NCI-H2196 (cell line): Measurements from ENCODE around the gene COX7B.
"Not testable (repeated sequence)": the region's sequence is repeated elsewhere in the genome, so short reads cannot be mapped to it uniquely, and the experiment has no call there.

ENCODE experiments used
- DNase-seq: peaks from one replicate; lab custom pipeline; 2025; ENCODE audit not compliant: unreplicated experiment; lab: John Stamatoyannopoulos, UW

COX7B gene, protein sequence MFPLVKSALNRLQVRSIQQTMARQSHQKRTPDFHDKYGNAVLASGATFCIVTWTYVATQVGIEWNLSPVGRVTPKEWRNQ

DNA sequence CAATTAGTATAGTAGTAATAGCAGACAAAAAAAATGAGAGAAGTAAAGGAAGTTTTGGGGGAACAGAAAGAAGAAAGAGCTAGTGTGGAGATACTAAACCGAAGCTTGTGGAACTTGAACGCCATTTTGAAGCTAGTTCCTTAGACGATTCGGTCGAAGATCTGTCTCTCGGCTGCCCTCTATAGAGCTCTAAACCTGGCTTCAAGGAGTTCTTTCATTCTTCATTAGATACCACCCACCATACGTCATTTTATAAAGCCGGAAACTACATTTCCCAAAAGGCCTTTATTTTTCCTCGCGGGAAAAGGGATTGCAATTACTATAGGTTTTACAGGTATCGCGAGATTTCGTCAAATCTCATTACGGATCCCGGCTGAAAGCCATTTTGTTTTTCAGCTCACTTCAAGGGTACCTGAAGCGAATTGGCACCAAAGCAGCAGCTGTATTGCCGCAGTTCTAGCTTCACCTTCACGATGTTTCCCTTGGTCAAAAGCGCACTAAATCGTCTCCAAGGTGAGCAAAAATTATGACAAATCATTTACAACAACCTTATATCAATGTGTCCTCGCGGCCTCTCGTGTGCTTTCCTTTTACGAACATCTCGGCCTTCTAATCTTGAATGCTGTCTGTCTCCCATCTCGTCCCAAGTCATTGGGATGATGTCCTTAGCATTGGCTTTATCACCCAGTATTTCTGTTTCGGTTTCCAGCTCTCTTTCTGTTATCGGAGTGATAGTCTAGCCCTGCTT is at the start of gene COX7B:
TSS of gene COX7B (plus strand) at position 388 of the 748 bp plus-strand sequence. CDS start at position 474, 86 bp downstream.
- DNase-seq = peak; percentile 90

DNA sequence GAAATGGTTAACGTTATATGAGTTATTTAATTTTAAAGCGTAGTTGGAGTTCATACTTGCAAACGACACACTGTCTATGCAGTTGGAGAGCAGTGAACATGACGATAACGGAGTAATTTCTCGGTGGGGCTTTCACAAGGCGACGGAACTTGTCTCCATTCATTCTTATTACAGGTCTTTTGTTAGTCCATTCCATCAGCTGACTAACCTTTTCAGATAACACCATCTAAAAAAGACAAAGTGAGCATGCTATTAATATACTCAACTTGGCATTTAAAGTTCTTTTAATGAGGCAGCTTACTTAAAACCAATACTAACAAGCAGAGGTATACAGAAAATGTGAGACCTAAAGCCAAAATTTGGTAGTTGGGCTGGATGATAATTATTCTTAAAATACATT is 23.9 kb upstream of the COX7B start:
- DNase-seq = no peak

DNA sequence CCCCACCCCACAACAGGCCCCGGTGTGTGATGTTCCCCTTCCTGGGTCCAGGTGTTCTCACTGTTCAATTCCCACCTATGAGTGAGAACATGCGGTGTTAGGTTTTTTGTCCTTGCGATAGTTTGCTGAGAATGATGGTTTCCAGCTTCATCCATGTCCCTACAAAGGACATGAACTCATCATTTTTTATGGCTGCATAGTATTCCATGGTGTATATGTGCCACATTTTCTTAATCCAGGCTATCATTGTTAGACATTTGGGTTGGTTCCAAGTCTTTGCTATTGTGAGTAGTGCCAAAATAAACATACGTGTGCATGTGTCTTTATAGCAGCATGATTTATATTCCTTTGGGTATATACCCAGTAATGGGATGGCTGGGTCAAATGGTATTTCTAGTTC is 17.9 kb upstream of the COX7B start:
- not testable (repeated sequence) for DNase-seq

DNA sequence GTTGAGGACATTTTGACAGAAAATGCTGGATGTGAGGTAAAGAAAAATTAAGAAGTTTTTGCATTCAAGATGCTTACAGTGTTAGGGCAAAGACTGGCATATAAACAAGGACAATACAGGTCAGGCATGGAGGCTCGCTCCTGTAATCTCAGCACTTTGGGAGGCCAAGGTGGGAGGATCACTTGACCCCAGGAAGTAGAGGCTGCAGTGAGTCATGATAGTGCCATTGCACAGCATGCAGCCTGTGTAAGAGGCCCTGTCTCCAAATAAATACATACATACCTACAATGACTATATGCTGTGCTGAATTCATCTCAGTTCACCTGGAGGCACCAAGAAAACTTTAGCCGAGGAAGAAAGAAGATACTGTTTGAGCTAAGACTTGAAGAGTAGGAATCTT is 6.4 kb upstream of the COX7B start:
- no peak for DNase-seq

DNA sequence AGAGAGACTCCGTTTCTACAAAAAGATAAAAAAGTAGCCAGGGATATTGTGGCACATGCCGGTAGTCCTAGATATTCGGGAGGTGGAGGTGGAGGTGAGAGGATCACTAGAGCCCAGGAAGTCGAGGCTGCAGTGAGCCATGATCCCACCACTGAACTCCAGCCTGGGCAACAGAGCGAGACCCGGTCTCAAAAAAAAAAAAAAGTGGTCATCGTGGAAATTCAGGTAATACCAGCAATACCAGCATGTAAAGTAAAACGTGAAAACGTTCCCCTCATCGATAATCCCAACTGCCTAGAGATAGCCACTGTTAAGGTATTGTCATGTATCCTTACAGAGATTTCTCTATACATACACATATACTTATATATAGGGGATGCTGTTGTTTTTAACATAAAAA is 5.6 kb upstream of the COX7B start:
- no peak for DNase-seq

DNA sequence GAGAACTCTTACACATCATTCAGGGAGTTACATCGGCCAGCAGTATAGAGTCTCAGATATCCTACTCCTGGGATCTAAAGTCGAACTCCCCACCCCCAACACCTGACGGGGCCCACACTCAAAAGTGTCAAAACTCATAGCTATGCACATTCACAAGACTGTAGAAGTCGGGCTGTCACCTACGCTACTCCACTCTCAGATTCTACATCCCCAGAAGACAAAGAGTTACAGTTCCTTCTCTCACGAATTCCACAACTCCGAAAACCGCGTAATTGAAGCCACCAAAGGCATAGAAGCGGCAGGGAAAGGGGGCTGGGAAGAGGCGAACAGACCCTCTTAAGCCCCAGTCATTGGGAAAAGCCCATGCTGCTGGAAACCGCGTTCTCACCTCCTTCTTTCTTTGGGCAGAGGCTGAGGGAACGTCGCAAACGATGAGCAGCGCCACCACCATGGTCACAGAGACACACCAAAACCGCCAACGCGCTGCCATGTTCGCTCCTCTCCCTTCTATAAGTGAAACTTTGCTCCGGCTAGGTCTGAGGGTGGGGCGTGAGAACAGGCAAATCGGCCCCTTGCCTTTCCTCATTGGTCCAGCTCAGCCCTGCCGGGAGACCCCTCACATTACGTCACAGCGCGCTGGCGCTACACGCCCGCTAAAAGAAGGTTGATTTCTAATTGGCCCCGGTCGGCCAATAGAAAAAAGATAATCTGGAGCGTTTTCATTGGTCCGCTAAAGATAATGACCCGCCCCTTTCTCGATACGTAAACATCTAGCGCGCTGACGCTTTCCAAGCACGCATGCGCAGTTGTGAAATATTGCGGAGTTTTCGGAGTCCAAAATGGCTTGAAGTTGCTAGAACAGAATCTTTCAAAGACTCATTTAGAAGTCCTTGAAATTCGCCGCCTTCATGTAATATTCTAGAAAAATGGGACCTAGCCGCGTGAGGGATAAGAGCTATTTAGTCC is 4.1 kb upstream of the COX7B start, which contains the start of gene MAGT1:
TSS of gene MAGT1 (minus strand) at position 515 of the 966 bp plus-strand sequence. CDS start at position 490, 25 bp downstream.
- DNase-seq = peak; percentile 91

DNA sequence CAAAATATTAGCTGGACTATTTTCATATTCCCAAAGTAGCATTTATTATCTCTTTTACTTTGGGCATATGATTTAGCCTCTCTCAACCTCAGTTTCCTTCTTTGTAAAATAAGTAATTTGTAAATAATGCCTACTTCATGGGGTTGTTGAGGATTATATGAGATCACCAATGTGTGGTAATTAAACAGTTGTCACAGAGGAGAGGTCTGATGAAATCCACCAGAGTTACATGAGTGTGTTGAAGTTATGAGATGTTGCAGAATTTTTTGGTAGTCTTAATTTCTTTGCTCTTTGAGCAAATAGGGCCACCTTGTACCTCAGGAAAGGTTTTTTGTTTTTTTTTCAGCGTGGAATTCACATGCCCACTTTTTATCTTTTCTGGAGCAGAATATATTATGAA is 1.4 kb downstream of the COX7B start:
- DNase-seq = no peak

DNA sequence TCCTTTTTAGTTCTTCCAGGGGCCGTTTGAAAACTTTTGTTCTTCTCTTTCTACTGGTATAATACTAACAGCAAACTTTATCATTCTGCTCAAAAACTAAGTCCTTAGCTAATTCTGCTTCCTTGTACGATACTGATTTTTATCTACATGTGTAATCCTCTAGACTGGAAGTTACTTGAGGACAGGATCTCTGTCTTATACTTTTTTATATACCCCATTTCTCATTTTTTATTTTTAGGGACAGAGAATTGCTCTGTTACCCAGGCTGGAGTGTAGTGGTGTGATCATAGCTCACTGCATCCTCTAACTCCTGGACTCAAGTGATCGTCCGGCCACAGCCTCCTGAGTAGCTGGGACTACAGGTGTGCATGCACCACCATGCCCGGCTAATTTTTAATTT is 2.2 kb downstream of the COX7B start:
- no peak for DNase-seq

DNA sequence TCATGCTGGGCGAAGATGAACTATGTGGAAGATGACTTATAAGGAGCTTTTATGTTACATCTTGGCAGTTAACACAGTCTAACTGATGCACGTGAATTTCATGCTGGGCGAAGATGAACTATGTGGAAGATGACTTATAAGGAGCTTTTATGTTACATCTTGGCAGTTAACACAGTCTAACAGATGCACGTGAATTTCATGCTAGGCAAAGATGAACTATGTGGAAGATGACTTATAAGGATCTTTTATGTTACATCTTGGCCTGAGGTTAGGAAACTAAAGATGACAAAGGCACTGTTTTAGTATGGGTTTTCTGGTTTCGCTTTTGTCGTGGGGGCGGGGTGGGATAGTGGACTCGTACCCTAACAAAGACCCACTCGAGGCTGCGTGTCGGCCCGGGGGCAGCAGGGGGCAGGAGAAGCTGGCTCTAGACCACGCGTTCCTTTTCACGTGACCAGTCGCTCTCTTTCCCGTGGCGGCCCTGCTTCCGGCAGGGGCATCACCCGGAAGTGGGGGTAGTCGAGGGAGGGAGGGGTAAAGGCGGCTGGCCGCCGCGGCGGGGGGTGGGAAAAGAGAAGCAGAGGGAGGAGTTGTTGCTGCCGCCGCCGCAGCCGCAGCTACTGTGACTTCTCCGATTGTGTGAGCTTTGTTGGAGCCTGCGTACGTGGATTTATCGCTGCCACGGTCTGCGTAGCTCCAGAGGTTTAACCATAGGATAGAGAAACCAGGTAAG is 11.0 kb downstream of the COX7B start, which contains the start of gene ATP7A:
TSS of gene ATP7A (plus strand) at position 586 of the 733 bp plus-strand sequence. CDS start 60,949 bp downstream, outside the sequence.
- DNase-seq = peak; percentile 81

DNA sequence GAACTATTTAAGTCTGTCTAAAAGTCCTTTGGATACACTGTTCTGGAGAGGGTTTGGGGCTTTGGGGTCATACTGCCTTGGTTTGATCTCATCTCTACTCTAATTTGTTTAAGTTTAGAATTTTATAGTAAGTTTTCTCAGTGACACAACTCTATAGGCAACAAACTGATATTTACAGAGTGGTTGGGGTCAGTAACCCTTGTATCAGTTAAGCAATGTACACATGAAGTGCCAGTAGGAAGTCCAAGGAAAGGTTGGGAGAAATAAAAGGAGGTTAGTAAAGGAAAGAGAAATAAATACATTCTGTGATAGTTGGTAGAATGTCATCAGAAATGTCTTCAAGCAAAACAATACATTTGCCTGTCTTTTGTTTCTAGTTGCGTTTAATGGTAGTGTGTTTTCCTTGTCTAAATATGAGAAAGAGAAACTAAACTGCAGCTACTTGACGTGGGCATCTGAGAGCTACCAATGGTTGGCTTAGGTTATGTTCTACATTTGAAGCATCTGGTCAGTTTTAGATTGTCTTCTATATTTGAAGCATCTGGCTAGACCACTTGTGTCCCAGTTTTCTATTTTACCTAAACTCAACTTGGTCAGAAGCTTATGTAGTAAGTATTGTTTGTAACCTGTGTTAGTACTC is 18.1 kb downstream of the COX7B start:
- no peak for DNase-seq

DNA sequence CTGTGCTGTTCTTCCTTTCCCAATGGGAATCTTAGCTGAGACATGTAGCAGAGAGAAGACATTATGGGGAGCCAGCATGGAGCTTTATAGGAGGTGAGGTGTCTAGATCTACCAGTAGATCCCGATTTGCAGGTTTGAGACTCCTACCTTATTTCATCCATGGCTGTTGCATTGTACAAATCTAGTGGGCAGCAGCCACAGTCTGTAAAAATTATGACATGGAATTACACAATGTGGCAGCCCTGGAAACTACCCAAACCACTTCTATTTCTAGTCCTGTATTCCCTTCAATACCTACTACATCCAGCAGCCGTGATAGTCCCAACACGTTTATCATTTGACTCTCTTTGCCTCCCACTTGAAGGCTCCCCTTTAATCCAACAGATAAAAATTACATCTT is 19.3 kb downstream of the COX7B start:
- no peak for DNase-seq

DNA sequence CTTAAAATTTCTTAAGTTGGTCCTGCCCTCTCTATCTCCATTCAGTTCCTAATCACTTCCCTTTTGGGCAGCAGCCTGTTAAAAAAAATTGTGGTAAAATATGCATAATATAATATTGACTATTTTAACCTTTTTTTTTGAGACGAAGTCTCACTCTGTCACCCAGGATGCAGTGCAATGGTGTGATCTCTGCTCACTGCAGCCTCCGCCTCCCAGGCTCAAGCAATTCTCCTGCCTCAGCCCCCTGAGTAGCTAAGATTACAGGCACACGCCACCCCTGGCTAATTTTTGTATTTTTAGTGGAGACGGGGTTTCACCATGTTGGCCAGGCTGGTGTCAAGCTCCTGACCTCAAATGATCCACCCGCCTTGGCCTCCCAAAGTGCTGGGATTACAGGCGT is 20.1 kb downstream of the COX7B start:
- DNase-seq = not testable (repeated sequence)

DNA sequence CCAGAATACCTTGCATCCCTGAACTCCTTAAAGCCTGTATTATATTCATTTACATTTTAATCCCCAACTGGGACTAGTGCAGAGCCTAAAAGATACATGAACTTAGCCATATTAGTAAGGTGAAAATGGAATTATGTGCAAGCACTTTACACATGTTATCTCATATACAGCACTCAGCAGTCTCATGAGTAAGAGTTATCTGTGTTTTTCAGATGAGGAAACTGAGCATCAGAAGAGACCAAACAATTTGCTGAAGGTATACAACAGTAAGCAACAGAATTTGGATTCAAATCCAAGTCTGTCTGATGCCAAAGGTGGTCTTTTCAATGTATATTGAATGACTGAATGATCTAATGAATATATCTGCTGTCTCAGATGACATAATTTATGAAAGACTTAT is 23.5 kb downstream of the COX7B start:
- no peak for DNase-seq

DNA sequence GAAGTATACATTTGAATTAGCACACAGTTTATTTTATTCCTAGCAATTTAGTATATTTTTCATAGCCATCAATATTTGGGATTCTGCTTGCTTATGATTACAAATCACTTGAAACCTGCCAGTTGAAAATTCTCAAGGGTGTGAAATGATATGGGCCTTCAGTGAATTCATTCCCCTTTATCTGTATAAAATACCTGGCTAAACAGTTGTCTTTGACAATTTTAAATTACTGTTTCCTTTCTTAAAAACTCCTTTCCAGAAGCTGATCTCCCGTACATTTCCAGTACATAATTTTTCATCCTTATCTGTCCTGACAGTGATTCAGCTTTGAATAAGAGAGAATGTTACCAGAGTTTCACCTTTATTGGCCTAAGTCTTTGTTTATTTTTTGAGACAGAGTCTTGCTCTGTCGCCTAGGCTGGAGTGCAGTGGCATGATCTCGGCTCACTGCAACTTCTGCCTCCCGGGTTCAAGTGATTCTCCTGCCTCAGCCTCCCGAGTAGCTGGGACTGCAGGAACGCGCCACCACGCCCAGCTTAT is 25.1 kb downstream of the COX7B start:
- DNase-seq = no peak

DNA sequence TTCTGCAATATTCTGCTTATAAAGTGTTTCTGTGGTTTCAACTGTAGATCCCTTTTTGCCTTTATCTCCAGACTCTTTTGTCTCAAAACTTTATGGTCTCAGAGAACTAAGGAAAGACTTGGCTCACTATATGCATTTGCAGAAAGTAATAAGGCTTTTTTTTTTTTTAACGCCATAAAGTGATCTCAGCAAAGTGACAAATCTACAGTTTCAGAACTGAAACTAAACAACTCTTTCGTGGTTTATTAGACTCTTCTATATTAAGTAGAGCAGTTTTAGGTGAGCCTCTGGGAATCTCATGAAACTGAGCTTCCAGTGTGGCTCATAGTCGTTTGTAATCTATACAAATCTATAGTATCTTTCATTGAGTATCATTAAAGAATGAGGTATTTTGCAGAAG is 26.5 kb downstream of the COX7B start:
- no peak for DNase-seq

DNA sequence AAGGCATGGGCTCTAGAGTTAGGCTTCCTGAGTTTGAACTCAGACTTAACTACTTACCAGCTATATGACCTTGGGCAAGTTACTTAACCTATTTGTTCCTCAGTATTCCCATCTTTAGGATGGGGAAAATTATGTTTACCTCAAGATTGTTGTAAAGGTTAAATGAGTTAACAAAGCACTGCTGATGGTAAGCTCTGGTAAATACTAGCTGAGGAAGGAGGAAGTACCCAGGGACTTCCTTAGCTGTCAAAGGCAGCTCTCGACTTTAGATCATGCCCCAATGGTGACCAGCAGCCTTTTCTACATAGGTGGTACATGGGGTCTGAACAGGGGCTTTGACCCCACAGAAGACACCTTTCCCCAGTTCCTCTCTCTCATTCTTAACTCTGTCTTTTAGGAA is 31.3 kb downstream of the COX7B start:
- no peak for DNase-seq

DNA sequence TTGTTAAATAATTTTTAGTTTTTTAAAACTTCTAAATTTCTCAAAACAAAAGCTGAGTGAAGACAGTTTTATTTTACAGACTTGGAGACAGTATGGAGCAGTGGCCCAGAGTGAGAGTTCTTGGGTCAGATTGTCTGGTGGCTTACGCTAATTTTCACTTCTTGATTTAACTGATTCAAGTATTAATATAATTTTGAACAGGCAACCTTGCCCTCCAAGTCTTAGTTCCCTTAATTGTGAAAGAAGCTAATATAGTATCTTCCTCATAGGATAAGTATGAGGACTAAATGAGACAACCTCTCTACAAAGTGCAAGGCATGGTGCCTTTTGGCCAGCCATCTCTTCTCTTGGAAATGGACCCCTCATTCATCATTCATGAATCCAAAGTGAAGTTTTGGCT is 36.6 kb downstream of the COX7B start:
- no peak for DNase-seq

DNA sequence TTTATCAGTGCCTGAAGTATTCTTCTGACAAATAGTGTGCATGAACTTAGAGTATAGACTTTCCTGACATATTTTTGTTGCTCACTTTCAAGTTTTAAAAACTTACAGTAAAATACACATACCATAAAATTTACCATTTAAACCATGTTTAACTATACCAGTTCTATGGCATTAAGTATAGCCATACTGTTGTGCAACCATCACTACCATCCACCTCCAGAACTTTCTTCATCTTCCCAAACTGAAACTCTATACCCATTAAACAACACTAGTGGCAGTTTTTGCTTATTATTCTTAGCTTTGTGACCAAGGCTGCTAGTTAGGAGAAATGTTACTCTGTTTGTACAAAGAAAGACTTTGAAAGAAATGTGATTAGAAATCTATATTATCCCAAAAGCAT is 37.0 kb downstream of the COX7B start:
- DNase-seq = no peak

DNA sequence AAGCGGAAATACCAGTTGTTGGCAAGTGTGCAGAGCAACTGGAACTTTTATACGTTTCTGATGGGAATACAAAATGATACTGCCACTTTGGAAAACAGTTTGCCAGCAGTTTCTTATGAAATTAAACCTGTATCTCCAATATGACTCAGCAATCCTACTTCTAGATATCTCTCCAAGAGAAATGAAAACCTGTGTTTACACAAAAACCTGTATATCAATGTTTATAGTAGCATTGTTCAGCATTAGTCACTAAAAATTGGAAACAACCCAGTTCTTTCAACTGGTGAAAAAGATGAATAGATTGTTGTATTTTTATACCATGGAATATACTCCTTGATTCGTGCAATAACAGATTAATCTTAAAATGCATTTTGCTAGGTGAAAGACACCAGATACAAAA is 38.0 kb downstream of the COX7B start:
- peak; percentile 3 for DNase-seq

DNA sequence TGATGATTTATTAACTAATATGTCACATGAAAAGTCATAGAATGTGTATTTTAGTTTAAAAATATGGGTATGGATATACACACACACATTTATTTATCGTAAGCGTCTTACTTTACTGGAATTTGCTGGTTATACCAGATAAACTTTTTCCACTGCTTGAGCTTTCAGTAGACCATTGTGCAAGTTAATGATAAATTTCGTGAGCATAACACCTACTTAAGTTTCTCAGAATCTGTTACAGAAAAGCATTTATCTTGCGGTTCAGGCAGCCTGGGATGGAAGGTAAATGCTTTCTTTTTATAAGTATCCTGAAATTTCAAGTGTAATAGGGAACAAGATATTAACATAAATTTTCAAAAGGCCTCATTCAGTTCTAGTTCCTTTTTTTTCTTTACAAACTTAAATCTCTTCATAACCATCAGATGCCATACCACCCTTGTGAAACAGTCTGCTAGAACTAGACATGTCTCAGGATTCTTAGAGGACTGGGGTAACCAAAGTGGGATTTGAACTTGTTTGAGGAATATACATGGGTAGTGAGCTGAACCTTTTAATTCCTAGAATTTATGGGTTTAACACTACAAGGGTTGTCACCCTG is 38.9 kb downstream of the COX7B start:
- DNase-seq = no peak
